ENCODE data around the gene KDM6B.
A peak's percentile ranks its signal among the peaks of the same experiment; 100 is the strongest.

Gene KDM6B

DNA sequence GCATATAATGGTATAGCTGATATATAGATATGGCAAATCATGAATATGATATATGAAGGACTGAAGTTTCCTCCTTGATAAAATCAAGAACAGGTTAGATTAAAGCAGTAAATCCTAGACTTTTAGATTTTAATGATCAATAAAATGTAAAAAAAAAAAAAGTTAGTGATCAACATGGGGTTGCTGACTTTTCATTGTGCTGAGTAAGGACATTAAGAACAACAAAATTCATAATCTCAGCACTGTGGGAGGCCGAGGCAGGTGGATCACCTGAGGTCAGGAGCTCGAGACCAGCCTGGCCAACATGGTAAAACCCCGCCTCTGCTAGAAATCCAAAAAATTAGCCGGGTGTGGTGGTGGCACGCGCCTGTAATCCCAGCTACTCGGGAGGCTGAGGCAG lies 44.2 kb downstream of the KDM6B start:
- H3K27ac ChIP-seq (ENCODE audit: low read length, poor library complexity, severe bottlenecking) = no peak overlapping the region
- no peak overlapping the region for H3K4me2 ChIP-seq (ENCODE audit: low read length, poor library complexity, severe bottlenecking)
- H3K9ac ChIP-seq (ENCODE audit: low read length) = no peak overlapping the region
- no peaks in the 10 kb centered on the region for H3K9me3 ChIP-seq (ENCODE audit: control insufficient read depth, low read length)
- H3K18ac ChIP-seq (ENCODE audit: low read depth in 1 of 2, low read length in 2 of 2) = no peak overlapping the region
- H3K27me3 ChIP-seq (ENCODE audit: control insufficient read depth in 1 of 2, insufficient read depth in 1 of 2, low read length in 2 of 2) = no peaks in the 10 kb centered on the region
- no peak overlapping the region for H3K23ac ChIP-seq (ENCODE audit: low read length in 2 of 2)
- H2BK15ac ChIP-seq (ENCODE audit: low read depth, poor library complexity, severe bottlenecking) = no peak overlapping the region
- H3K4ac ChIP-seq (ENCODE audit: low read depth in 1 of 2, low read length in 2 of 2) = no peak overlapping the region
- H4K91ac ChIP-seq (ENCODE audit: low read length) = no peak overlapping the region
- no peak overlapping the region for H2AFZ ChIP-seq (ENCODE audit: low read depth, low read length)
- no peak overlapping the region for H2AK5ac ChIP-seq (ENCODE audit: low read length, severe bottlenecking)
- no peak overlapping the region for H4K8ac ChIP-seq (ENCODE audit: low read length)
- H3K4me3 ChIP-seq (ENCODE audit: insufficient read depth in 1 of 2, low read depth in 1 of 2, low read length in 2 of 2) = no peak overlapping the region
- peaks cover 14% of the 10 kb centered on the region for H3K79me1 ChIP-seq (replicated peaks; ENCODE audit: low read length, poor library complexity, severe bottlenecking)
- no peak overlapping the region for H2BK5ac ChIP-seq (ENCODE audit: low read depth, low read length, poor library complexity, severe bottlenecking)
- H3K4me1 ChIP-seq (ENCODE audit: control insufficient read depth, insufficient read depth, low read depth, low read length) = peaks cover 4% of the 10 kb centered on the region
- H3K36me3 ChIP-seq (ENCODE audit: control insufficient read depth in 1 of 2, insufficient read depth in 2 of 2, low read depth in 1 of 2, low read length in 2 of 2) = peaks cover 4 to 70% of the 10 kb centered on the region in 2 experiments
- DNase-seq = no peak
- H2BK120ac ChIP-seq (ENCODE audit: low read depth, low read length) = no peak overlapping the region
- WGBS = 97% methylated on average over 7 of the region's 7 CpGs
- H3K14ac ChIP-seq (ENCODE audit: low read length in 2 of 2) = no peak overlapping the region
- H2BK12ac ChIP-seq (ENCODE audit: low read length in 2 of 2) = no peak overlapping the region

DNA sequence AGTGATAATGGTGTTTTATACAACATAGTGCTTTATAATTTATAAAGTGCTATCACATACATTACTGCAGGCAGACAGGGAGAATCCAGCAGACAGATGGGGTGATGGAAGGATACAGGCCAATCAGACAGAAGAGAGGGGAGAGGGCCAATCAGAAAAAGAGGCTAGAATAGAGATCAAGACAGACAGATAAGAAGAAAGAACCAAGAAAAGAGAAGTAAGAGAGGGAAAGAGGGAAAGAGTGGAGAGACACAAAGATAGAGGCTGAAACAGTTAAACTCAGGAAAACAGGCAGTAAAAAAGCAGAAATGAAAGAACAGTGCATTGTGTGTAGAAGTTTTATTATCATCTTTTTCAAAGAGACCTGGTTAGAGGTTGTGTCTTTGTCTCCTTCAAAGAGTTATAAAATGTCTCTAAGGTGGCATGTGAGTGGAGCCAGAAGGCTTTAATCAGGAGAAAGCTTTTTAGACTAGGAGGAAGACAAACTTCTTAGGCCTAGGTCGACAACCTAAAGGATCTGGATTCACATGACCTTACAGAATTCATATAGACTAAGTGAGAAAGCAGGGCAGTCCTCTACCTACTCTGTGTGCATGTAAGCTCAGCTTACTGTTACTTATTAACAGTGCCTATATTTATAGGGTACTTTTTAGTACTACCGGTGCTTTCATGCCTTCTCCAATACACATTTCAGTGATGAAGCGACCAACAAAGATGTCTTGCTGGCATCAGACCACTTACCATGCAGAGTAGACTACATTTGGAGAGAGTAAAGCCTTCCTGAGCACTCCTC lies 46.3 kb downstream of the KDM6B start:
- Histone ChIP-seq H2BK5ac (ENCODE audit: low read depth, low read length, poor library complexity, severe bottlenecking) (no peak overlapping the region), H3K79me1 (replicated peaks; ENCODE audit: low read length, poor library complexity, severe bottlenecking) (peaks cover 7% of the 10 kb centered on the region), H3K4me3 (ENCODE audit: insufficient read depth in 1 of 2, low read depth in 1 of 2, low read length in 2 of 2) (no peak overlapping the region), H3K23ac (ENCODE audit: low read length in 2 of 2) (no peak overlapping the region), H4K8ac (ENCODE audit: low read length) (no peak overlapping the region), H3K4ac (ENCODE audit: low read depth in 1 of 2, low read length in 2 of 2) (no peak overlapping the region), H4K91ac (ENCODE audit: low read length) (no peak overlapping the region), H2BK12ac (ENCODE audit: low read length in 2 of 2) (no peak overlapping the region), H2BK15ac (ENCODE audit: low read depth, poor library complexity, severe bottlenecking) (no peak overlapping the region), H2BK120ac (ENCODE audit: low read depth, low read length) (no peak overlapping the region), H3K36me3 (ENCODE audit: control insufficient read depth in 1 of 2, insufficient read depth in 2 of 2, low read depth in 1 of 2, low read length in 2 of 2) (peaks cover 4 to 58% of the 10 kb centered on the region in 2 experiments), H3K9ac (ENCODE audit: low read length) (no peak overlapping the region), H3K14ac (ENCODE audit: low read length in 2 of 2) (no peak overlapping the region), H3K9me3 (ENCODE audit: control insufficient read depth, low read length) (no peaks in the 10 kb centered on the region), H3K4me1 (ENCODE audit: control insufficient read depth, insufficient read depth, low read depth, low read length) (peaks cover 4% of the 10 kb centered on the region), H3K4me2 (ENCODE audit: low read length, poor library complexity, severe bottlenecking) (no peak overlapping the region), H3K27me3 (ENCODE audit: control insufficient read depth in 1 of 2, insufficient read depth in 1 of 2, low read length in 2 of 2) (no peaks in the 10 kb centered on the region), H2AK5ac (ENCODE audit: low read length, severe bottlenecking) (no peak overlapping the region), H3K18ac (ENCODE audit: low read depth in 1 of 2, low read length in 2 of 2) (no peak overlapping the region), H3K27ac (ENCODE audit: low read length, poor library complexity, severe bottlenecking) (no peak overlapping the region), H2AFZ (ENCODE audit: low read depth, low read length) (no peak overlapping the region)
- DNase-seq = no peak
- WGBS = 95% methylated on average over 3 of the region's 3 CpGs

DNA sequence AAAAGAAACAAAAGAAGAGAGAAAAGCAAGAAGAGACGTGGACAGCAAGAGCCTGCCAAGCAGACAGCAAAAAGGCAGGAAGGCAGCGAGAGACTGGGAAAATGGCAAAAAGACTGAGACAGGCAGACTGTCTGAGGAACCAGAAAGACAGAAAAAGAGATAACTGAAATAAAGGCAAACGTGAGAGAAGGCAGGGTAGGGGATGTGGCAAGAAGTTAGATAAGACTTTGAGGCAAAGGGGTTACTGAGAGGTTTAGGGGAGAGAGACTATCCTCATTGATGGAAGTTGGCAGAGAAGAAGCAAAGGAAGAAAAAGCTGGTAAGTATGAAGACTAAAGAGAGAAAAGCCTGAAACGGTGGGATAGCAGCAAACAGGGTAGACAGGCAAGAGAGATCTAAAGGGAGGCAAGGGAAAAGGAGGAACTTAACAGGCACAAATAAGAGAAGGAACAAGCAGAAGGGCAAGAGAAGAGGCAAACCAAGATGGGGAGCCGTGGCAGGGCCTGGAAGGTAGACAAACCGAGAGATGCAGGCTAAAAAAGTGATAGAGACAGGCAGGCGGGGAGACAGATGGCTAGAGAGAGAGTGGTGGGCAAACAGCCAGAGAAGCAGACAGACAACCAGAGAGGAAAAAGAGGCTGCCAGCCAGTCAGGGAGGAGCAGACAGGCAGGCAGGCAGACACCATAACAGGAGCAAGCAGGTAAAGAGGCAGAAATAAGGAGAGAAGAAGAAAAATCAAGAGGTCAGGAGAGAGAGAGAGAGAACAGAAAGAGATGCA lies 47.4 kb downstream of the KDM6B start:
- Histone ChIP-seq H2BK120ac (ENCODE audit: low read depth, low read length) (no peak overlapping the region), H2BK15ac (ENCODE audit: low read depth, poor library complexity, severe bottlenecking) (no peak overlapping the region), H3K27ac (ENCODE audit: low read length, poor library complexity, severe bottlenecking) (no peak overlapping the region), H2AK5ac (ENCODE audit: low read length, severe bottlenecking) (no peak overlapping the region), H2AFZ (ENCODE audit: low read depth, low read length) (no peak overlapping the region), H4K91ac (ENCODE audit: low read length) (no peak overlapping the region), H3K36me3 (ENCODE audit: control insufficient read depth in 1 of 2, insufficient read depth in 2 of 2, low read depth in 1 of 2, low read length in 2 of 2) (peaks cover 4 to 50% of the 10 kb centered on the region in 2 experiments), H3K14ac (ENCODE audit: low read length in 2 of 2) (no peak overlapping the region), H3K4me1 (ENCODE audit: control insufficient read depth, insufficient read depth, low read depth, low read length) (peaks cover 6% of the 10 kb centered on the region), H3K23ac (ENCODE audit: low read length in 2 of 2) (no peak overlapping the region), H3K4me3 (ENCODE audit: insufficient read depth in 1 of 2, low read depth in 1 of 2, low read length in 2 of 2) (no peak overlapping the region), H3K4me2 (ENCODE audit: low read length, poor library complexity, severe bottlenecking) (no peak overlapping the region), H3K79me1 (replicated peaks; ENCODE audit: low read length, poor library complexity, severe bottlenecking) (peaks cover 7% of the 10 kb centered on the region), H2BK12ac (ENCODE audit: low read length in 2 of 2) (no peak overlapping the region), H4K8ac (ENCODE audit: low read length) (peak overlapping the region; percentile 45), H3K4ac (ENCODE audit: low read depth in 1 of 2, low read length in 2 of 2) (no peak overlapping the region), H3K9me3 (ENCODE audit: control insufficient read depth, low read length) (no peaks in the 10 kb centered on the region), H2BK5ac (ENCODE audit: low read depth, low read length, poor library complexity, severe bottlenecking) (no peak overlapping the region), H3K27me3 (ENCODE audit: control insufficient read depth in 1 of 2, insufficient read depth in 1 of 2, low read length in 2 of 2) (no peaks in the 10 kb centered on the region), H3K9ac (ENCODE audit: low read length) (no peak overlapping the region), H3K18ac (ENCODE audit: low read depth in 1 of 2, low read length in 2 of 2) (no peak overlapping the region)
- WGBS = 85% methylated on average over 7 of the region's 7 CpGs
- DNase-seq = no peak

DNA sequence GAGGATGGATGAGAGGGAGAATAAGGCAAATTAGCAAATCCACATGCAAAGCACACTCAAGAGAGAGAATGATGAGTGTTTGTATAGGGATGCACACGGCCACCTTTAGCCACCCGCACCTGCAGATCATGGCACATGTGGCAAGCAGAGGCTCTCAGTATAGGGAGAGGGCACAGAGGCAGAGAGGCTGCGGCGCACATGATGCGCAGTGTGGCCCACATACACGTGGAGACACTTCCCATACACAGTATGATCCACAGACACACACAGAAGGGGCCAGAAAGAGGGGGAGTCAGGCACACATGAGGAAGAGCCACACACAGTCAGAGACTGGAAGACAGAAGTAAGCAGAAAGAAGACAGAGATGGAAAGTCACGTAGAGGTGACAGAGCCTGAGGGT lies 48.1 kb downstream of the KDM6B start:
- no peak overlapping the region for H4K8ac ChIP-seq (ENCODE audit: low read length)

More for the DNA sequence above, 48.1 kb downstream of the KDM6B start:
- no peak overlapping the region for H2BK12ac ChIP-seq (ENCODE audit: low read length in 2 of 2)
- no peak overlapping the region for H3K4ac ChIP-seq (ENCODE audit: low read depth in 1 of 2, low read length in 2 of 2)
- 100% methylated on average over 3 of the region's 7 CpGs for whole genome bisulfite sequencing
- DNase-seq = no peak
- no peak overlapping the region for H2AFZ ChIP-seq (ENCODE audit: low read depth, low read length)
- no peak overlapping the region for H2BK5ac ChIP-seq (ENCODE audit: low read depth, low read length, poor library complexity, severe bottlenecking)
- no peaks in the 10 kb centered on the region for H3K9me3 ChIP-seq (ENCODE audit: control insufficient read depth, low read length)
- peaks cover 4 to 50% of the 10 kb centered on the region in 2 experiments for H3K36me3 ChIP-seq (ENCODE audit: control insufficient read depth in 1 of 2, insufficient read depth in 2 of 2, low read depth in 1 of 2, low read length in 2 of 2)
- no peak overlapping the region for H3K9ac ChIP-seq (ENCODE audit: low read length)
- H3K27me3 ChIP-seq (ENCODE audit: control insufficient read depth in 1 of 2, insufficient read depth in 1 of 2, low read length in 2 of 2) = no peaks in the 10 kb centered on the region
- peak overlapping the region in 1 of 2 experiments; percentile 35 for H3K14ac ChIP-seq (ENCODE audit: low read length in 2 of 2)
- H2BK120ac ChIP-seq (ENCODE audit: low read depth, low read length) = no peak overlapping the region
- peak overlapping the region in 1 of 2 experiments; percentile 9 for H3K23ac ChIP-seq (ENCODE audit: low read length in 2 of 2)
- H3K79me1 ChIP-seq (replicated peaks; ENCODE audit: low read length, poor library complexity, severe bottlenecking) = peaks cover 7% of the 10 kb centered on the region
- H4K91ac ChIP-seq (ENCODE audit: low read length) = no peak overlapping the region
- peak overlapping the region in 1 of 2 experiments; percentile 13 for H3K18ac ChIP-seq (ENCODE audit: low read depth in 1 of 2, low read length in 2 of 2)
- H3K4me1 ChIP-seq (ENCODE audit: control insufficient read depth, insufficient read depth, low read depth, low read length) = peaks cover 6% of the 10 kb centered on the region
- no peak overlapping the region for H2BK15ac ChIP-seq (ENCODE audit: low read depth, poor library complexity, severe bottlenecking)
- H2AK5ac ChIP-seq (ENCODE audit: low read length, severe bottlenecking) = no peak overlapping the region
- H3K27ac ChIP-seq (ENCODE audit: low read length, poor library complexity, severe bottlenecking) = no peak overlapping the region
- H3K4me3 ChIP-seq (ENCODE audit: insufficient read depth in 1 of 2, low read depth in 1 of 2, low read length in 2 of 2) = no peak overlapping the region
- no peak overlapping the region for H3K4me2 ChIP-seq (ENCODE audit: low read length, poor library complexity, severe bottlenecking)

Data from mesenchymal stem cell (in vitro differentiated cells and primary cell).